ENCODE results near the gene ARID3C.
"Not testable (repeated sequence)": the region's sequence is repeated elsewhere in the genome, so short reads cannot be mapped to it uniquely, and the experiment has no call there.

ARID3C gene

DNA sequence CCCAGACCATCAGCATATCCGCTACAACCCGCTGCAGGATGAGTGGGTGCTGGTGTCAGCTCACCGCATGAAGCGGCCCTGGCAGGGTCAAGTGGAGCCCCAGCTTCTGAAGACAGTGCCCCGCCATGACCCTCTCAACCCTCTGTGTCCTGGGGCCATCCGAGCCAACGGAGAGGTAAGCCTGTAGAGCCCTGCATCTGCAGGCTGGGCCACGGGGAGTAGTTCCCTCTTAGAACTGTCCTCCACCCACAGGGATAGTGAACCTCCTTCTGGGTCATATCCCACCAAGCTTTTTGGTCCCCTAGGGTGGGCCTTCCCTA lies 18.2 kb upstream of the ARID3C start:
- no peak for ATAC-seq (replicated peaks; ENCODE audit: extremely low read depth, poor library complexity, severe bottlenecking)
- H3K4me3 Mint-ChIP-seq: peak overlapping the region; percentile 89
- DNase-seq (ENCODE audit: low spot score in 2 of 2): no peak
- H3K27ac Mint-ChIP-seq (ENCODE audit: low read depth): peak overlapping the region; percentile 86
- H3K27me3 Mint-ChIP-seq: no peaks in the 10 kb centered on the region
- peaks cover 20% of the 10 kb centered on the region for H3K36me3 Mint-ChIP-seq (ENCODE audit: insufficient read depth)
- H3K9me3 Mint-ChIP-seq: no peaks in the 10 kb centered on the region
- peaks cover 26% of the 10 kb centered on the region for H3K4me1 Mint-ChIP-seq

DNA sequence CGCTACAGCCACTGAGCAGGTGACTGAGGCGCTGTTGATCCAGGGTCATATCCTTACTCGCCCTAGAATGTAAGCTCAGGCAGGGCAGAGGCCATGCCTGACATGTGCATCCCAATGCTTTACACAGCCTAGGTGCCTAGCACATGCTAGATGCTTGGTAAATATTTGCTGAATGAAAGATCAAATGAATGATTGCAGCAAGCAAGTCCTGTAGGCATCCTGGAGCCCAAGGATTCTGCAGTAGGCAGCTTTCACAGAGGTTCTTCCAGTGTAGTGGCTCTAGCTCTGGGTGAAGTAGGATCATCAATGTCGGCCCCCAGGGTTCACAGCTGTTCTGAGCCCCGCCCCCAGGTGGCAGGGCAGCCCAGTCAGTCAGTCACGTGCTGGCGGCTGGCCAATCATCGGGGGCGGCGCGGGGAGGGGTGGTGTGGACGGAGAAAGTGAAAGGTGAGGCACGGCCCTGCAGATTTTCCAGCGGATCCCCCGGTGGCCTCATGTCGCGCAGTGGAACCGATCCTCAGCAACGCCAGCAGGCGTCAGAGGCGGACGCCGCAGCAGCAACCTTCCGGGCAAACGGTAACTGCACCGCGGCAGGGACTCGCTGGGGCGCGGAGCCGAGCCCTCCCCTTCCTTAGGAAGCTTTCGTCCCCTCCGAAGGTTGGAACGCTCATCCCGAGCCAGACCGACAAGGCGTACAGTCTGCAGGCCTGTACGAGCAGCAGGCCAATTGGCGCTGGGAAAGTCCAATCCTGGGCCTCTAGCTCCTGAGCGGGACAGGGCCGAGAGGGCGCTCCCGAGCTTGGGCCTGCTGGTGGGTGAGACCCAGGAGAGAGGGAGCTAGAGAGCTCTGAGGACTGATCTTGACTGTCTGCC lies 17.6 kb upstream of the ARID3C start, which contains the start of gene GALT:
Gene GALT, plus strand, starts transcription at position 465 of the 873 bp plus-strand sequence. Its CDS starts 30 bp downstream, at position 495.
- Mint-ChIP-seq H3K27me3 (no peaks in the 10 kb centered on the region), H3K9me3 (no peaks in the 10 kb centered on the region), H3K4me3 (peak within 1 kb of the TSS; percentile 89), H3K4me1 (peaks cover 20% of the 10 kb centered on the region), H3K36me3 (ENCODE audit: insufficient read depth) (peaks cover 18% of the 10 kb centered on the region), H3K27ac (ENCODE audit: low read depth) (peak within 1 kb of the TSS; percentile 86)
- peak; percentile 85 for ATAC-seq (replicated peaks; ENCODE audit: extremely low read depth, poor library complexity, severe bottlenecking)
- DNase-seq (ENCODE audit: low spot score in 2 of 2): peak; percentile 90 to 96

DNA sequence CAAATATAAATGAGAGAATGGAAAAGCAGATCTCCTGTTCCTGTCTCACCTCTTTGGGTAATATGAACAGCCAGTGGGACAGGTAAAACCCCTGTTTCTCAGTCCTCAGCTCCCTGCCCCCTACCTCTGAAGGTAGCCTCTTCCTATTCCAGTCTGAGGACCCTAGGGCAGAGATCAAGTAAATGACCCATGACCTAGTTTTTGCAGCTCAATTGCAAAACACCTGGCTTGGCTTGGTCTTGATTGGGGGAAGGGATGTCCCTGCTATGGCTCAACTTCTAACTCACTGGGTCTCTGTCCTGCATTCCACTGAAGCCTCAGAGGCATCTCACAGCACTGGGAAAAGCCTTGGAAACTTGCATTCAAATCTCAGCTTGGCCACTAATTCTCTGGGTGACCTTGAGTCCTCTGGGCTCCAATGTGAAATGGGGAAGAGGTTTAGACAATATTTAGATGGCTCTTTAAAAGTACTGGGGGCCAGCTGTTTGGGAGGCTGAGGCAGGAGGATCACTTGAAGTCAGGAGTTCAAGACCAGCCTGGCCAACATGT lies 16.0 kb upstream of the ARID3C start:
- no peak for DNase-seq (ENCODE audit: low spot score in 2 of 2)
- ATAC-seq (replicated peaks; ENCODE audit: extremely low read depth, poor library complexity, severe bottlenecking): no peak
- H3K36me3 Mint-ChIP-seq (ENCODE audit: insufficient read depth): peaks cover 13% of the 10 kb centered on the region
- H3K4me1 Mint-ChIP-seq: peaks cover 20% of the 10 kb centered on the region
- no peaks in the 10 kb centered on the region for H3K9me3 Mint-ChIP-seq
- no peaks in the 10 kb centered on the region for H3K27me3 Mint-ChIP-seq
- no peak overlapping the region for H3K4me3 Mint-ChIP-seq
- no peak overlapping the region for H3K27ac Mint-ChIP-seq (ENCODE audit: low read depth)

DNA sequence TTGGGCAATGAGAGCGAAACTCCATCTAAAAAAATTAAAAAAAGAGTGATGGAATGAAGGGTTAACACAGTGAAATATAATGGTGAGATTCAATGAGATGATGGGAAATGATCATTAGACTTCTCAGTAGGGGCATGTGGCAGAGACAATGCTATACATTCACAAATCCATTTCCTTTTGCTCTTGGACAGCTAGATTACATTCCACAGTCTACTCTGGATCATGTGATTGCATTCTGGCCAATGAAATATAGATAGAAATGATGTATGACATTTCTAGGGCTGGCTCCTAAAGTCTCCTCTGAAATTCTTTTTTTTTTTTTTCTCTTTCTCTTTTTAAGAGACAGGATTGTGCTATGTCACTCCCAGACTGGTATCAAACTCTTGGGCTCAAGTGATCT lies 13.8 kb upstream of the ARID3C start:
- Mint-ChIP-seq H3K4me3 (no peak overlapping the region), H3K4me1 (peaks cover 20% of the 10 kb centered on the region), H3K27ac (ENCODE audit: low read depth) (no peak overlapping the region), H3K27me3 (no peaks in the 10 kb centered on the region), H3K9me3 (no peaks in the 10 kb centered on the region), H3K36me3 (ENCODE audit: insufficient read depth) (peaks cover 5% of the 10 kb centered on the region)
- ATAC-seq (replicated peaks; ENCODE audit: extremely low read depth, poor library complexity, severe bottlenecking) (no peak), DNase-seq (ENCODE audit: low spot score in 2 of 2) (no peak)

DNA sequence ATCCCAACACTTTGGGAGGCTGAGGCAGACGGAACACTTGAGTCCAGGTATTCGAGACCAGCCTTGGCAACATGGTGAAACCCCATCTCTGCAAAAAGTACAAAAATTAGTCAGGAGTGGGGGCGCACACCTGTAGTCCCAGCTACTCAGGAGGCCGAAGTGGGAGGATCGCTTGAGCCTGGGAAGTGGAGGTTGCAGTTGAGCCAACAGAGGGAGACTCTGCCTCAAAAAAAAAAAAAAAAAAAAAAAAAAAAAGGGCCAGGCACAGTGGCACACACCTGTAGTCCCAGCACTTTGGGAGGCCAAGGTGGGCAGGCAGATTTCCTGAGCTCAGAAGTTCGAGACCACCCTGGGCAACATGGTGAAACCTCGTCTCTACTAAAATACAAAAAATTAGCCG lies 10.5 kb upstream of the ARID3C start:
- DNase-seq (ENCODE audit: low spot score in 2 of 2); H3K9me3 Mint-ChIP-seq; H3K27me3 Mint-ChIP-seq; H3K36me3 Mint-ChIP-seq (ENCODE audit: insufficient read depth); H3K4me3 Mint-ChIP-seq; H3K27ac Mint-ChIP-seq (ENCODE audit: low read depth); ATAC-seq (replicated peaks; ENCODE audit: extremely low read depth, poor library complexity, severe bottlenecking): not testable (repeated sequence)
- H3K4me1 Mint-ChIP-seq: peaks cover 31% of the 10 kb centered on the region

DNA sequence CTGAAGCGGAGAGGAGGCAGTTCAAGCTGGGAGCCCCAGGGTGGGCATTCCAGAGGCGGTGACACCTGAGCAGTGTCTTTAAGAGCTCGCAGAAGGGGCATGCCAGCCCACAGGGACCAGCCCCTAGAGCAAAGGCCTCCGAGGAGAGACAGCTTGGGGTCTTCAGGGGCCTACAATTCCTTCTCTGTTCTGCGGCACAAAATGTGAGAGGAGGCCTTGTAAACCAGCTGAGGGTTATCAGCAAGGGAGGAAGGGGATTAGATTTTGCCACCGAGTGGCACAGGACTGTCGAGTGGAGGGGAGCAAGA lies 9.2 kb upstream of the ARID3C start:
- peaks cover 37% of the 10 kb centered on the region for H3K4me1 Mint-ChIP-seq

DNA sequence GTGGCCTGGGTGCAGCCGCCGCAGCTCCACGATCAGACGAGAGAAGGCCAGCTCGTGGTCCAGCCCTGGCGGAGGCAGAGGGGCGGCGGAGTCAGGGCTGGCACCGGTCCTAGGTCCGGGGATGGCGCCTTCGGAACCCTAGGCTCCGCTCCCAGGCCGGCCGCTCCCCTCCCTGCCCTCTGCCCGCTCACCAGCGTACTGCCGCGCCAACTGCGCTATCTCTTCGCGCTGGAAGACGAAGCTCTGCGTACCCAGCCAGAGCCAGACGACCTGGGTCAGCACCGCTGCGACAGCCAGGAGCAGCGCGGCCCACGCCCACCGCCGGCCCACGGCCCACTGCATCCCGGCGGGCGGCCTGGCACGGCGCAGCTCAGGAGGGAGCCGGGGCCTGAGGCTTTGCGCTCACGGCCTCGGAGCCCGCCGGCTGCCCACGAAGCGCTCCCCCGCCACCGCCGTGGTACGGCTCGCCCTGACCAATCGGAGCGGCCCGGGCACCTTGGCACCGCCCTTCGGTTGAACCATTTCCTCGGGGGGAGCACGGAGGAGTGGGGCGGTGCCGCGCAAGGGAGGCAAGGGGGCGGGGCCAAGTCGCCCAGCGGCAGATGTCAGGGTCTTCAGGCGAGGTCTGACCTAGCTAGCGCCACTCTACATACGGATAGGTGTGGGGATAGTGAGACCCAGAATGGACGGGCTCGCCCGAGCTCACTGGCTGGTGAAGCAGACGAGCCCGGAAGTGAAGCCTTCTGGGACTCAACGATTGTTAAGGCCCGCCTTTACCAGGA lies 8.7 kb upstream of the ARID3C start, which contains the start of gene SIGMAR1:
Gene SIGMAR1, minus strand, starts transcription at position 432 of the 782 bp plus-strand sequence. Its CDS starts 90 bp downstream, at position 342.
- Mint-ChIP-seq H3K27ac (ENCODE audit: low read depth) (peak within 1 kb of the TSS; percentile 98), H3K27me3 (no peaks in the 10 kb centered on the region), H3K36me3 (ENCODE audit: insufficient read depth) (peaks cover 11% of the 10 kb centered on the region), H3K9me3 (no peaks in the 10 kb centered on the region), H3K4me1 (peaks cover 37% of the 10 kb centered on the region), H3K4me3 (peak within 1 kb of the TSS; percentile 85)
- ATAC-seq (replicated peaks; ENCODE audit: extremely low read depth, poor library complexity, severe bottlenecking): peak; percentile 92
- DNase-seq (ENCODE audit: low spot score in 2 of 2): peak; percentile 90 to 91

More for the DNA sequence above, 9.2 kb upstream of the ARID3C start:
- Mint-ChIP-seq H3K27ac (ENCODE audit: low read depth) (peak overlapping the region; percentile 98), H3K36me3 (ENCODE audit: insufficient read depth) (peaks cover 11% of the 10 kb centered on the region), H3K9me3 (no peaks in the 10 kb centered on the region), H3K4me3 (peak overlapping the region; percentile 85), H3K27me3 (no peaks in the 10 kb centered on the region)
- DNase-seq (ENCODE audit: low spot score in 2 of 2) (no peak), ATAC-seq (replicated peaks; ENCODE audit: extremely low read depth, poor library complexity, severe bottlenecking) (no peak)

DNA sequence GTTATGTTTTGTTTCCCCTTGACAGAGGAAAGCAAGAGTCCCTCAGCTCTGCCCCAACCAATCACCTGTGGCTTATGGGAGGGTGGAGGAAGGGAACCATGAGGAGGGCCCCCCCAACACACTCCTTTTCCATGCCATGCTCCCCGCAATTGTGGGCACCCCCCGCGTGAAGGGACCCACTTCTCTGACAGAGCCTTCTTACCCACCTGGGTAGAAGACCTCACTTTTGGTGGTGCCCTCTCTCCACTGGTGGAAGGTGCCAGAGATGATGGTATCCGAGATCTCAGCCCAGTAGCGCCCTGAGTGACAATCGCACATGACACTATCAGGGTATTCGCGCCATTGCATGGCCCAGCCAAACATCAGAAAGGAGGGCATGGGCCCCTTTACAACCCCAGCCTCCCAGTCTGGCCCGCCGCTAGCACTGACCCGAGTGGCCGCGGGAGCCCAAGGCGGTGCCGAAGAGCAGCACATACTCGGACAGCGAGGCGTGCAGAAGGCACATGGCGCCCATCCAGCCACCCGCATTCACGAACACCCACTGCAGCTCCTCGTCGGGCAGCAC lies 8.0 kb upstream of the ARID3C start:
- no peaks in the 10 kb centered on the region for H3K9me3 Mint-ChIP-seq
- peak overlapping the region; percentile 85 for H3K4me3 Mint-ChIP-seq
- H3K36me3 Mint-ChIP-seq (ENCODE audit: insufficient read depth): peaks cover 12% of the 10 kb centered on the region
- peak overlapping the region; percentile 98 for H3K27ac Mint-ChIP-seq (ENCODE audit: low read depth)
- DNase-seq (ENCODE audit: low spot score in 2 of 2): no peak
- ATAC-seq (replicated peaks; ENCODE audit: extremely low read depth, poor library complexity, severe bottlenecking): no peak
- H3K4me1 Mint-ChIP-seq: peaks cover 37% of the 10 kb centered on the region
- H3K27me3 Mint-ChIP-seq: no peaks in the 10 kb centered on the region

DNA sequence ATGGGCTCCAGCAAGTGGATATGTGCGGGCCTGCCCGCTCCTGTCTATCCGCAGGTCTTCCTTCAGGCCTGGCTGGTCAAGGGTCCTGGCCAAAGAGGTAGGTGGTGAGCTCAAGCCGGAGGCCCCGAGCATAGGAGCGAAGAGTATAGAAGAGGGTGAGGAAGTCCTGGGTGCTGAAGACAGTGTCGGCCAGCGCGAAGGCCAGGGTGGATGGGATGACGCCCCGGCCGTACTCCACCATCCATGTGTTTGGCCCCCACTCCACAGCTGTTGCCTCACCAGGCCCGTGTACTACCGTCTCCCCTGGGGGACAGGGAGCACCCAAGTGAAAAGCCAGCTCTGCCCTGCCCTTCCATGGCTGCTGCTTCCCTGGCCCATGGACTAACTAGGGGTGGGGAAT lies 6.7 kb upstream of the ARID3C start:
- no peak for DNase-seq (ENCODE audit: low spot score in 2 of 2)
- H3K4me3 Mint-ChIP-seq: no peak overlapping the region
- H3K36me3 Mint-ChIP-seq (ENCODE audit: insufficient read depth): peaks cover 13% of the 10 kb centered on the region
- peaks cover 37% of the 10 kb centered on the region for H3K4me1 Mint-ChIP-seq
- H3K27me3 Mint-ChIP-seq: peaks cover 4% of the 10 kb centered on the region
- H3K9me3 Mint-ChIP-seq: no peaks in the 10 kb centered on the region
- H3K27ac Mint-ChIP-seq (ENCODE audit: low read depth): no peak overlapping the region
- no peak for ATAC-seq (replicated peaks; ENCODE audit: extremely low read depth, poor library complexity, severe bottlenecking)

DNA sequence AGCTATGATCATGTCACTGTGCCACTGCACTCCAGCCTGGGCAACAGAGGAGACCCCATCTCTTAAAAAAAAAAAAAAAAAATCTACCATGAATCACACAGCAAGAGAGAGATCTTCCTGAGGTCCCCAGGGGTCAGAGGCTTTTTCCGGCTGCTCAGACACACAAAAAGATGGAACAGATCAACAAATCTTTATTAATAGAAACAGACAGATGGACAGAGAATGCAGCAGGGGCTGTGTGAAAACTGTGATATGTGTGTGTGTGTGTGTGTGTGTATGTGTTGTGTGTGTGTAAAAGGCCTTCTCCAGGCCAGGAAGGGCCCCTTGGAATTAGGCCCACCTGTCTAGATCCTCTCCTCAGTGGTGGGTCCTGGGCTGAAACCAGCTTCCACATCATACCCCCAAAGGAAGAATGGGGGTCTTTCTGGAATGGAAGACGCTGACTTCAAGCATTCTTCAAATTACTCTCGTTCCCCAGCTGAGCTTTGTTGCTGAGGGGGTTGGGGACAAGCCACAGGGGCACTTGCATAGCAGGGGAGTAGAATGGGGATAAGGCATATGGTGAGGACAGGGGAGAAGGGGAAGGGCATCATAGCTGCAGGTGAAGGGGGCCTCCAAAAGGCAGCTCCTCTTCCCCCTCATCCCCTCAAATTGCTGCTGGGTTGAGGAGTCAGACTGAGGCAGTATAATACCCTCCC lies 5.8 kb upstream of the ARID3C start:
- H3K27ac Mint-ChIP-seq (ENCODE audit: low read depth): no peak overlapping the region
- peaks cover 12% of the 10 kb centered on the region for H3K27me3 Mint-ChIP-seq
- H3K36me3 Mint-ChIP-seq (ENCODE audit: insufficient read depth): peaks cover 13% of the 10 kb centered on the region

DNA sequence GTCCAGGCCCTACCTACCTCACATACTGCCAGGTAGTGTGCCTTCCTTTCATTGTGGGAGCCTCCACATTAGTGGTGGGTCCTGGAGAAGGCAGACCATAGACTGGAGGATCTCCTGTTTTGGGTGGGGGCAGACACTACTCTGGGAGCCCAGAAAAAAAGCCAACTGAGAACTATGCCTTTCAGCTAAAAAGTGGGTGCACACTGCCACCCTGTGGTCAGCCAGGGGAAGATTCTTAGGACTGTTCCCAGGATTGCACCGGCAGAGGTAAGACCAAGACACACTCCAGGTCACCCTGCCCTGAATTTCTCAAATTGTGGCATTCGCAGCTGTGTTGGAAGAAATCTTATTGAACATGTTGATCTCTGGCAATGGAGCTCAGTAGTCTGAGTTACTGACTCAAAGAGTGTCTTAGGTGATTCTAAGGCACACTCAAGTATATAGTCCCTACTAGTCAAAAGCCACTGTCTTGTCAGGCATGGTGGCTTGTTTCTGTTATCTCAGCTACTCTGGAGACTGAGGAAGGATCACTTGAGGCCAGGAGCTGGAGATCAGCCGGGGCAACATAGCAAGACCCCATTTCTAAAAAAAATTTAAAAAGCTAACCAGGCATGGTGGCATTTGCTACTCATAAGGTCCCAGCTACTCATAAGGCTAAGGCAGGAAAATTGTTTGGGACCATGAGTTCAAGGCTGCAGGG lies 5.1 kb upstream of the ARID3C start:
- Mint-ChIP-seq H3K9me3 (no peaks in the 10 kb centered on the region), H3K36me3 (ENCODE audit: insufficient read depth) (peaks cover 13% of the 10 kb centered on the region), H3K27me3 (peaks cover 19% of the 10 kb centered on the region), H3K4me1 (peaks cover 43% of the 10 kb centered on the region), H3K27ac (ENCODE audit: low read depth) (no peak overlapping the region), H3K4me3 (no peak overlapping the region)
- ATAC-seq (replicated peaks; ENCODE audit: extremely low read depth, poor library complexity, severe bottlenecking): peak; percentile 12
- DNase-seq (ENCODE audit: low spot score in 2 of 2): peak; percentile 61 to 69

More for the DNA sequence above, 5.8 kb upstream of the ARID3C start:
- ATAC-seq (replicated peaks; ENCODE audit: extremely low read depth, poor library complexity, severe bottlenecking): no peak
- Mint-ChIP-seq H3K4me1 (peaks cover 37% of the 10 kb centered on the region), H3K9me3 (no peaks in the 10 kb centered on the region), H3K4me3 (no peak overlapping the region)
- DNase-seq (ENCODE audit: low spot score in 2 of 2): no peak

Measured in central memory CD8-positive, alpha-beta T cell (primary cell).